ENCODE results near the gene ACTG2. TPM values are rescaled to one million over a fixed set of nuclear protein-coding genes. Genes with fewer than 3 reads are reported as not detected.

Gene ACTG2
- total RNA-seq, 4 donors from 2014 or later = 37.7 to 809 (median 109) TPM

DNA sequence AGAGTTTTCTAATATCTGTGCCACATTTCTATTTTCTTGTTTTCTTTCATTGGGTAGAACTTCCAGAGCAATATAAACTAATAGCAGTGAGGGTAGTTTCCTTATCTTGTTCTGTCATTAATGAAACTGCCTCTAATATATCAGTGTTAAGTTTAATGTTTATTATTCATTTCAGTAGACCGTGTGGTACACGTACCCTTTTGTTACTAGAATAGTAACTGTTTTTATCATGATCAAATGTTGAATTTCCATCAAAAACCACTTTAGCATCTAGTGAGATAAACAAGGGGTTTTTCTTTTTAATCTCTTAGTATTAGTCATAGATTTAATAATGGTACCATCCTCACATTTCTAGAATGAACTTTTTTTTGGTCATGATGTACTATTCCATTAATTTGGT lies 49.9 kb downstream of the ACTG2 start:
- Histone ChIP-seq H3K9me3 (no peaks in the 10 kb centered on the region), H3K4me3 (no peak overlapping the region), H3K4me1 (peaks cover 16 to 40% (median 21%) of the 10 kb centered on the region in 3 donors), H3K27ac (no peak overlapping the region), H3K27me3 (no peaks in the 10 kb centered on the region), H3K36me3 (peaks cover 4 to 59% (median 5%) of the 10 kb centered on the region in 3 donors)
- WGBS, 2 donors = 63 to 74% methylated on average over 2 of the region's 2 CpGs
- TF ChIP-seq POLR2A (IDR thresholded peaks at IDR 0.05) = no peak
- DNase-seq = no peak
- intact Hi-C loops (cut with DNase I) = no loop called here

DNA sequence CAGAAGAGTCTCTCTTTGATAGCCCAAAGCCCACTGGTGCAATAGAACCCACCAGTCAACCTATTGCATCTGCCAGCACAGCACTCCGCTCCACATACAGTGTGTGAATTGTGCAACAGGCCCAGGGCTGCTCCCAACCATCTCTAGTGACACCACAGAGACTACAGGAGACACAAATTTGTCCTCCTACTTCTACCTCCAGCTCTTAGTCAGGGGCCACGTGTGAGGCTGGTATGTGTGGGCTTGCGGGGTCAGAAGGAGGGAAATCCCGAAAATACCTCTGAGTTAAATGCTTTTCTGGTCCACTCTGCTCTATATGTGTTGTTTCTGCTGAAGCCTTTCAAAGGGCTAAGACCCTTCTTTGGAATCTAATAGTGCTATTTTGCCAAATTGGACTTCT lies 51.9 kb downstream of the ACTG2 start:
- DNase-seq = no peak
- TF ChIP-seq, protein P1, sequence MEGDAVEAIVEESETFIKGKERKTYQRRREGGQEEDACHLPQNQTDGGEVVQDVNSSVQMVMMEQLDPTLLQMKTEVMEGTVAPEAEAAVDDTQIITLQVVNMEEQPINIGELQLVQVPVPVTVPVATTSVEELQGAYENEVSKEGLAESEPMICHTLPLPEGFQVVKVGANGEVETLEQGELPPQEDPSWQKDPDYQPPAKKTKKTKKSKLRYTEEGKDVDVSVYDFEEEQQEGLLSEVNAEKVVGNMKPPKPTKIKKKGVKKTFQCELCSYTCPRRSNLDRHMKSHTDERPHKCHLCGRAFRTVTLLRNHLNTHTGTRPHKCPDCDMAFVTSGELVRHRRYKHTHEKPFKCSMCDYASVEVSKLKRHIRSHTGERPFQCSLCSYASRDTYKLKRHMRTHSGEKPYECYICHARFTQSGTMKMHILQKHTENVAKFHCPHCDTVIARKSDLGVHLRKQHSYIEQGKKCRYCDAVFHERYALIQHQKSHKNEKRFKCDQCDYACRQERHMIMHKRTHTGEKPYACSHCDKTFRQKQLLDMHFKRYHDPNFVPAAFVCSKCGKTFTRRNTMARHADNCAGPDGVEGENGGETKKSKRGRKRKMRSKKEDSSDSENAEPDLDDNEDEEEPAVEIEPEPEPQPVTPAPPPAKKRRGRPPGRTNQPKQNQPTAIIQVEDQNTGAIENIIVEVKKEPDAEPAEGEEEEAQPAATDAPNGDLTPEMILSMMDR (IDR thresholded peaks at IDR 0.05) = no peak
- no peaks in the 10 kb centered on the region for H3K27me3 ChIP-seq
- H3K4me3 ChIP-seq = no peak overlapping the region
- peaks cover 9 to 79% (median 9%) of the 10 kb centered on the region in 3 donors for H3K36me3 ChIP-seq
- intact Hi-C loops (cut with DNase I) = no loop called here
- no peaks in the 10 kb centered on the region for H3K9me3 ChIP-seq
- peaks cover 12 to 20% (median 14%) of the 10 kb centered on the region in 3 donors for H3K4me1 ChIP-seq
- WGBS, 2 donors = 83 to 89% methylated on average over 4 of the region's 4 CpGs
- no peak overlapping the region for H3K27ac ChIP-seq

DNA sequence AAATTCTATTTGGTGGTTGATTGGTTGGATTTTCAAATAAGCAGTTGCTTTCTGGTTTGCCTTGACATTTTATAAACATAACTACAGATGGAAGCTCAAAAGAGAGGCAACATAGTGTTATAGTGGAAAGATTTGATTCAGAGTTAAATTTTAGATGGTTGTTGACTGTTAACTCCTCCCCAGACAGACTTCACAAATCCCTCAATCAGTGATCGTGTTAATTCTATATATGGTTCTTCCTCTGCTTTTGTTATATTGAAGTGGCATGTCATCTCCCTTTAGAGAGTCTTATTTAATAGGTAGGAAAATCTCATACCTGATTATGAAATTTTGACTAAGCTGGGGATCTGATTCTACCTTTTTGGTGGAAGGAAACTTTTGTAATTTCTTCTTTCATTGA lies 53.4 kb downstream of the ACTG2 start:
- H3K4me3 ChIP-seq = no peak overlapping the region
- DNase-seq = no peak
- H3K36me3 ChIP-seq = peaks cover 9 to 89% (median 17%) of the 10 kb centered on the region in 3 donors
- 77 to 95% methylated on average over 1 of the region's 1 CpG for WGBS, 2 donors
- TF ChIP-seq, protein P1 (IDR thresholded peaks at IDR 0.05) = no peak
- TF ChIP-seq POLR2A (IDR thresholded peaks at IDR 0.05) = no peak
- H3K4me1 ChIP-seq = peaks cover 0 to 5% (median under 1%) of the 10 kb centered on the region in 3 donors
- H3K27me3 ChIP-seq = no peaks in the 10 kb centered on the region
- no peak overlapping the region for H3K27ac ChIP-seq
- no peaks in the 10 kb centered on the region for H3K9me3 ChIP-seq
- intact Hi-C loops (cut with DNase I) = no loop called here

DNA sequence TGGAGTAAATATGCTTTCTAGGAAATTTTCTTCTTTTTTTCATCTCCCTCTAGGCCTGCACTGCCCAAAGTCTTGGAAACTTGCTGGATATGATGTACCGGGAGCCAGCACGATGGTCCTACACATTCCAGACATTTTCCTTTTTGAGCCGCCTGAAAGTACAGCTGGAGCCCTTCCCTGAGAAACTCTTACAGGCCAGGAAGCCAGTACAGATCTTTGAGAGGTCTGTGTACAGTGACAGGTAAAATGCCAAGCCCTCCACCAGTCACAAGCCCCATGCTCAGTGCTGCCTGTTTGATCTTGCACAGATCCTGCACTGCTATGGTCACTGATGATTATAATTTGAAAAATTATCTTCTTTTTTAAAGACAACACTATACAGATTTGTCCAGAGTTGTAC lies 53.9 kb downstream of the ACTG2 start:
- intact Hi-C loops (cut with DNase I) = no loop called here
- no peak overlapping the region for H3K4me3 ChIP-seq
- no peaks in the 10 kb centered on the region for H3K27me3 ChIP-seq
- TF ChIP-seq POLR2A (IDR thresholded peaks at IDR 0.05) = no peak
- TF ChIP-seq, protein P1 (IDR thresholded peaks at IDR 0.05) = no peak
- no peaks in the 10 kb centered on the region for H3K9me3 ChIP-seq
- peaks cover 0 to under 1% (median 0%) of the 10 kb centered on the region in 3 donors for H3K4me1 ChIP-seq
- DNase-seq = no peak
- 81 to 82% methylated on average over 3 of the region's 3 CpGs for WGBS, 2 donors
- peaks cover 12 to 92% (median 21%) of the 10 kb centered on the region in 3 donors for H3K36me3 ChIP-seq
- no peak overlapping the region for H3K27ac ChIP-seq

DNA sequence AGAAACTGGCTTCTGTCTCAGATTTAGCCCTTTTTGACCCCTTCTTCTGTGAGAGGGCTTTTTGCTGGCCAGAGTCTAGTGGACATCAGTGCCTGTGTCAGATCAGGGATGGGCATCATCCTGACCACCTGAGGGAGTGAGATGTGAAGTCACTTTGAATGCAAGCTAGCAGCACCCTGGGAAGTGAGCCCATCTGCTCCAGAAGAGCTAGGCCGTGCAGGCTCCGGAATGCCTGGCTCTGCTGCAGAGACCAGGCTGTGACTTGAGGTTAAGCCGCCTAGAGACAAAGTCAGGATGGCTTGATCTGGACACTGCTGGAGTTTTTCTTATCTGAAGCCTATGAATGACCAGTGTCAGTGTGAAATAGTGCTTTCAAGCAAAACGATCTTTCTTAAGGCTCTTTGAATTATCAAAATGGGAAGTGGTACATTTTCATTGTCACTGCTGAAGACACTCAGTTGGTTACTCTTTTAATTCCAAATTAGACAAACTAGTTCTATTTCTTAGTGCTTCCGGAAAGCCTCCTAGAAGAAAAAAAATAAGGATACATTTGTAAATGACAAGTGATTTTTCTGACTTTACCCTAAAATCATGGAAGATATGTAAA lies 54.7 kb downstream of the ACTG2 start:
- H3K36me3 ChIP-seq = peaks cover 16 to 95% (median 22%) of the 10 kb centered on the region in 3 donors
- no peaks in the 10 kb centered on the region for H3K27me3 ChIP-seq
- H3K9me3 ChIP-seq = no peaks in the 10 kb centered on the region
- TF ChIP-seq, protein P1 (IDR thresholded peaks at IDR 0.05) = no peak
- no peak for TF ChIP-seq POLR2A (IDR thresholded peaks at IDR 0.05)
- H3K27ac ChIP-seq = no peak overlapping the region
- DNase-seq = no peak
- H3K4me3 ChIP-seq = no peak overlapping the region
- WGBS, 2 donors = 68 to 88% methylated on average over 2 to 4 of the region's 5 CpGs
- H3K4me1 ChIP-seq = peaks cover 0 to 6% (median 0%) of the 10 kb centered on the region in 3 donors
- intact Hi-C loops (cut with DNase I) = no loop called here

All from esophagus squamous epithelium (tissue), 5 donors.